ENCODE measurements around the gene SH3GLB2. TPM values are rescaled to one million over a fixed set of nuclear protein-coding genes. Genes with fewer than 3 reads are reported as not detected.

Gene SH3GLB2
- total and polyA plus RNA-seq, 2 of the 8 experiments (the other 6 are each of a cell fraction or from before 2014, with no cell fraction given): 52.7 to 79.9 TPM

DNA sequence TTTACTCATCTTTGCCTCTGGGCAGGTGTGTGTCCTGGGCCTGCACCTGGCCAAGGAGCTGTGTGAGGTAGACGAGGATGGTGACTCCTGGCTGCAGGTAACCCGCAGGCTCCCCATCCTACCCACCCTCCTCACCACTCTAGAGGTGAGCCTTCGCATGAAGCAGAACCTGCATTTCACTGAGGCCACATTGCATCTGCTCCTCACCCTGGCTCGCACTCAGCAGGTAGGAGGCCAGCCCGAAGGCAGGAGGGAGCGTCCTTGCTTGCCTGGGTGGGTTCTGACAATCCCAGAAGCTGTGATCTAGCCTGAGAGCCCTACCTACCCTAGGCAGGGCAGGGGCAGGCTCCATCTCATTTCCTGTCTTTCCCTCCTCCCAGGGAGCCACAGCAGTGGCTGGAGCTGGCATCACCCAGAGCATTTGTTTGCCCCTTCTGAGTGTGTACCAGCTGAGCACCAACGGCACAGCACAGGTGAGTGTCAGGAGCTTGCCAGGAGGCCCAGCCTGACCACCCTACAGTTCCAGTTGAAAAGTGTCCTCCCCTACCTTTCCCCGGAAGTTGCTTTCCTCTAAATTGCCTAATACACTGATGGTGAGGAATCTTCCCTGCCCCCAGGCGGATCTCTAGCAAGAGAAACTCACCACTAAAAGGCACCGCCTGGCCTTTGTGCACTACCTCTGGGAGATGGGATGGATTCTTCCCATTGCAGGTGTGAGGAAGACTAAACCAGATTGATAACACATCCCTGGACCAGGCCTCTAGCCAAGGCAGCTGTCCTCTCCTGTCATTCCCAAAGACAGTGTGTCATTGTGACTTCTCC lies 26.4 kb downstream of the SH3GLB2 start:
- FAIRE-seq: no peak
- Histone ChIP-seq H3K79me1 (ENCODE audit: low read depth, low read length) (no peaks in the 10 kb centered on the region), H3K27me3 (replicated peaks in 1 of 4; ENCODE audit: control insufficient read depth in 3 of 4, extremely low read depth in 1 of 4, insufficient read depth in 3 of 4, low read length in 3 of 4) (no peaks in the 10 kb centered on the region), H3K36me3 (ENCODE audit: control insufficient read depth in 2 of 4, insufficient read depth in 4 of 4, low read length in 3 of 4) (peaks cover 45 to 74% (median 70%) of the 10 kb centered on the region in 4 experiments), H2BK12ac (ENCODE audit: low read depth, low read length) (no peak overlapping the region), H2BK120ac (replicated peaks; ENCODE audit: low read depth, low read length) (no peak overlapping the region), H3K14ac (ENCODE audit: insufficient read length) (no peak overlapping the region), H3K9me3 (ENCODE audit: insufficient read depth in 2 of 2, low read depth in 1 of 2, low read length in 1 of 2) (no peaks in the 10 kb centered on the region), H3K79me2 (ENCODE audit: control insufficient read depth in 1 of 2, insufficient read depth in 2 of 2, low read length in 2 of 2) (no peaks in the 10 kb centered on the region), H3K27ac (ENCODE audit: low read depth, low read length) (no peak overlapping the region), H2BK15ac (ENCODE audit: low read length) (no peak overlapping the region), H3K23me2 (ENCODE audit: low read depth, low read length) (0 out of 2 replicates have a peak, but pooled peaks cover 1% of the 10 kb centered on the region), H3K4me1 (replicated peaks in 1 of 4; ENCODE audit: control insufficient read depth in 3 of 4, insufficient read depth in 4 of 4, low read length in 3 of 4) (no peaks in the 10 kb centered on the region), H3K9ac (replicated peaks in 1 of 4; ENCODE audit: extremely low read depth in 1 of 4, low read depth in 3 of 4, low read length in 3 of 4) (no peak overlapping the region), H3K56ac (replicated peaks; ENCODE audit: insufficient read length, low read depth, low read length) (no peak overlapping the region), H4K91ac (replicated peaks; ENCODE audit: insufficient read length, low read length) (no peak overlapping the region), H2AK5ac (ENCODE audit: low read depth, low read length) (no peak overlapping the region), H2BK5ac (ENCODE audit: low read depth, low read length) (no peak overlapping the region), H2BK20ac (ENCODE audit: low read length) (no peak overlapping the region), H3K4me3 (ENCODE audit: extremely low read depth in 1 of 4, insufficient read depth in 2 of 4, low read depth in 3 of 4, low read length in 4 of 4) (no peak overlapping the region), H2AFZ (ENCODE audit: low read length) (no peak overlapping the region), H3K23ac (ENCODE audit: insufficient read length) (no peak overlapping the region), H4K5ac (ENCODE audit: insufficient read length, low read depth, low read length) (no peak overlapping the region), H3K4me2 (ENCODE audit: insufficient read depth in 1 of 2, low read depth in 2 of 2, low read length in 2 of 2) (no peak overlapping the region), H4K8ac (ENCODE audit: extremely low read depth, insufficient read depth, low read length) (no peak overlapping the region), H3K18ac (ENCODE audit: extremely low read depth, low read length) (no peak overlapping the region), H3K4ac (replicated peaks; ENCODE audit: insufficient read length, low read depth, low read length) (no peak overlapping the region), H4K20me1 (replicated peaks in 1 of 2; ENCODE audit: control insufficient read depth in 1 of 2, insufficient read depth in 2 of 2, low read length in 2 of 2) (peaks cover 14 to 17% of the 10 kb centered on the region in 2 experiments)
- CTCF ChIA-PET (ENCODE audit: partially characterized antibody): interaction anchor here (0.9 to 1.4 kb wide), 4 partner anchors 8 to 49 kb away, joined by 3 to 4 read pairs (median 3); partner anchors contain the start of gene SH3GLB2
- 91% methylated on average over 10 of the region's 10 CpGs; no CpG with 5 or more reads in 1 of the 2 experiments for WGBS, 2 experiments (ENCODE audit: extremely low coverage in 1 of 2, insufficient coverage in 1 of 2, insufficient read length in 1 of 2, insufficient replicate concordance in 2 of 2, low coverage in 1 of 2, low lambda C conversion rate in 2 of 2, missing lambda C conversion rate in 1 of 2)
- POLR2A ChIA-PET (ENCODE audit: partially characterized antibody): interaction anchor here (0.7 to 6.2 kb wide), 7 partner anchors 9 to 25 kb away, joined by 3 to 41 read pairs (median 4); no protein-coding TSS in a partner anchor
- DNase-seq (ENCODE audit: low read depth in 1 of 2, low spot score in 2 of 2): no peak
- TF ChIP-seq GTF2F1 (IDR thresholded peaks at IDR 0.05; ENCODE audit: borderline replicate concordance, low read depth, low read length) (no peak), YY1 (IDR thresholded peaks at IDR 0.05; ENCODE audit: low read depth, low read length) (no peak), JUND (IDR thresholded peaks at IDR 0.05; ENCODE audit: low read length) (no peak), POLR2AphosphoS5 (IDR thresholded peaks at IDR 0.05; ENCODE audit: low read depth, low read length) (0 out of 2 replicates have a peak, but pooled peaks have one; percentile 7), CHD2 (IDR thresholded peaks at IDR 0.05; ENCODE audit: low read length) (no peak), TCF12 (IDR thresholded peaks at IDR 0.05; ENCODE audit: low read depth, low read length) (no peak), RBBP5 (IDR thresholded peaks at IDR 0.05; ENCODE audit: borderline replicate concordance, low read depth, low read length) (no peak)
